A673 (cell line): Measurements from ENCODE around the gene HDAC10.

Experiments used
- CTCF ChIP-seq: fragments of 300-800, 200-600 bp; sonication (generic); conservative IDR thresholded peaks from 2 replicates; pipeline ENCODE4 v1.5.1; 2017; ENCODE audit warnings: low read depth, mild to moderate bottlenecking, antibody characterized with exemption, low read length, moderate library complexity, mixed read lengths
- EZH2 ChIP-seq: fragments of 200-600 bp; sonication (generic); IDR thresholded peaks from 2 replicates; pipeline ENCODE4 v1.6.1; 2017; ENCODE audit warnings: borderline replicate concordance, low read depth, mild to moderate bottlenecking, mixed read lengths, antibody characterized with exemption, low read length; ENCODE audit not compliant: poor library complexity, severe bottlenecking

- TF ChIP-seq CTCF (no peak), EZH2 (no peak)
Observed at GRCh38 chr22:50285568-50286229, 34.6 kb upstream of the HDAC10 start.
